HG02642 (cell line): ENCODE results near the gene DCAF4L1.

Experiments used
- ATAC-seq: cut with Tn5 transposase; IDR thresholded peaks from one replicate; pipeline ENCODE4 v1.9.1; 2021; ENCODE audit warnings: mild to moderate bottlenecking; ENCODE audit not compliant: unreplicated experiment, poor library complexity

DCAF4L1 gene

GRCh38 chr4:41981456-41981855 is at the start of gene DCAF4L1:
Gene DCAF4L1 (plus strand): TSS chr4:41981756. CDS start chr4:41981793, 37 bp downstream.
- no peak for ATAC-seq

GRCh38 chr4:41932988-41933387 is 48.6 kb upstream of the DCAF4L1 start:
- no peak for ATAC-seq

- ATAC-seq: no peak
Measured at GRCh38 chr4:41933997-41934503, 47.5 kb upstream of the DCAF4L1 start.

- no peak for ATAC-seq
Measured at GRCh38 chr4:41934514-41934900, 47.0 kb upstream of the DCAF4L1 start.

- ATAC-seq: peak; percentile 94
Measured at GRCh38 chr4:41934901-41935651, 46.5 kb upstream of the DCAF4L1 start, which contains the start of gene TMEM33. Gene TMEM33 (plus strand): TSS chr4:41935429. CDS start chr4:41935485, 56 bp downstream.

GRCh38 chr4:41935652-41936021 is 45.9 kb upstream of the DCAF4L1 start:
- peak; percentile 14 for ATAC-seq

- ATAC-seq: no peak
Measured at GRCh38 chr4:41939016-41939626, 42.4 kb upstream of the DCAF4L1 start.

- ATAC-seq: no peak
Measured at GRCh38 chr4:41940834-41941233, 40.7 kb upstream of the DCAF4L1 start.

GRCh38 chr4:41943506-41943905 is 38.0 kb upstream of the DCAF4L1 start:
- ATAC-seq: no peak

- ATAC-seq: no peak
Measured at GRCh38 chr4:41944089-41944488, 37.5 kb upstream of the DCAF4L1 start.

- no peak for ATAC-seq
Measured at GRCh38 chr4:41949531-41949930, 32.0 kb upstream of the DCAF4L1 start.

- no peak for ATAC-seq
Measured at GRCh38 chr4:41957634-41958033, 23.9 kb upstream of the DCAF4L1 start.

GRCh38 chr4:41963105-41963504 is 18.5 kb upstream of the DCAF4L1 start:
- no peak for ATAC-seq

GRCh38 chr4:41964401-41964800 is 17.2 kb upstream of the DCAF4L1 start:
- ATAC-seq: no peak

- ATAC-seq: no peak
Measured at GRCh38 chr4:41967392-41967791, 14.2 kb upstream of the DCAF4L1 start.

GRCh38 chr4:41969671-41970070 is 11.9 kb upstream of the DCAF4L1 start:
- no peak for ATAC-seq

GRCh38 chr4:41975341-41975740 is 6.2 kb upstream of the DCAF4L1 start:
- ATAC-seq: no peak

- ATAC-seq: no peak
Measured at GRCh38 chr4:41976775-41977516, 4.6 kb upstream of the DCAF4L1 start.

GRCh38 chr4:41977709-41978108 is 3.8 kb upstream of the DCAF4L1 start:
- ATAC-seq: no peak

- no peak for ATAC-seq
Measured at GRCh38 chr4:41982716-41983115, 1.2 kb downstream of the DCAF4L1 start.

GRCh38 chr4:41985151-41985550 is 3.6 kb downstream of the DCAF4L1 start:
- ATAC-seq: no peak
